Stimulated activated CD8-positive, alpha-beta memory T cell treated with anti-CD3 and anti-CD28 coated beads, Interleukin-15, amount 100 ng/mL, for 4 hours (primary cell): ENCODE results near the gene EVI5L.
A peak's percentile ranks its signal among the peaks of the same experiment; 100 is the strongest.

ENCODE experiments used
- DNase-seq, 2 donors: peaks; one replicate each; pipeline ENCODE4 v3.0.0-alpha.2; 2020; ENCODE audit warnings: low read depth in 2 of 2

EVI5L gene

GRCh38 chr19:7860714-7861618, 30.9 kb downstream of the EVI5L start:
- DNase-seq: no peak

- no peak for DNase-seq
Observed at GRCh38 chr19:7861619-7862412, 31.8 kb downstream of the EVI5L start.

- peak; percentile 40 to 46 for DNase-seq
Observed at GRCh38 chr19:7862413-7862951, 32.5 kb downstream of the EVI5L start.

GRCh38 chr19:7863157-7863970, 33.3 kb downstream of the EVI5L start:
- no peak for DNase-seq

DNA sequence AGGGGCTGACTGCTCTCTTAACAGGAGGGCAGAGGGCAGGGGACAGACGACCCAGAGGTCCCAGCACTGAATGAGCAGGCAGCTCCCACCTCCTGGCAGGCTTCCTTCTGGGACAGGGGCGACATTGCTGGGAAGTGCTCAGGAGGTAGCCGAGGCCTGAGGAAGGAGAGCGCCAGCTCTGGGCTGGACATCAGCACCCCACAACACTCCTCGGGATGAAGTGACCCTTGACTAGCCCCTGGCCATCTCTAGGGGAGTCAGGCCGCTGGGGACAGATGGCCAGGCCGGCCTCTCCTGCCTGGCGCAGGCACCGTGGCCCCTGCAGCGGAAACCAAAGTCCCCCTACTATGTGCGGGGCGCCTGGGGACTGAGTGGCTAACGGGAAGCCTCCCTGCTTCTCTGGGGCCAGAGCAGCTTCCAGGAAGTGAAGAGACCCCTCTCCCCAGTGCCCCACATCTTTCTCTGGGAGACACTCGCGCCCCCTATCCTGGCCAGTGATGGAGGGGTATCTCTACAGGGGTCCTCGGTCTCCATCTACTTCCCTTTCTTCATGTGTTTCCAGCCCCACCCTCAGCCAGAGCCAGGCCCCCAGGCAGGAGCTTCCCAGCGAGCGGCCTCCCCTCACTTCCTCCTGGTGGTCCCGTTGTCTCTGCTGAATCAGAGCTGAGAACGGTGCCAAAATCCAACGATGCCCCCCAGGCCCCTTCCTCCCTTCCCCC, 34.1 kb downstream of the EVI5L start:
- no peak for DNase-seq

DNA sequence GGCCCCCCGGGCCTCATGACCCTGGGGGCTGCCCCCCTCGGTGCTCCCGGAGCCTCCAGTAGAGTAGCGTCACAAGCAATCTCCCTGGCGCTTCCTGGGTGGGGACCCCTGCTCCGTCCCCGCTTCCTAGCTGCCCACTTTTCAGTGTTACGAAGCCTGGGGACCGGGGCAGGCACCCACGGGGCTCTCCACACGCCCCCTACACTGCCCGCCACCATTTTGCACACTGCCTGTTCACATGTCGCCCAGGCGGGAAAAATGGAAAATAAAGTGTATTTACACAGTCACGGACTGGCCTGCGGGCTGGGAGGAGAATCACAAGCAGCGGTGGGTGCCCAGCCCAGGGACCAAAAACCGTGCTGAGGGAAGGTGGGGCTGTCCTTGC, 34.7 kb downstream of the EVI5L start:
- DNase-seq: no peak

DNA sequence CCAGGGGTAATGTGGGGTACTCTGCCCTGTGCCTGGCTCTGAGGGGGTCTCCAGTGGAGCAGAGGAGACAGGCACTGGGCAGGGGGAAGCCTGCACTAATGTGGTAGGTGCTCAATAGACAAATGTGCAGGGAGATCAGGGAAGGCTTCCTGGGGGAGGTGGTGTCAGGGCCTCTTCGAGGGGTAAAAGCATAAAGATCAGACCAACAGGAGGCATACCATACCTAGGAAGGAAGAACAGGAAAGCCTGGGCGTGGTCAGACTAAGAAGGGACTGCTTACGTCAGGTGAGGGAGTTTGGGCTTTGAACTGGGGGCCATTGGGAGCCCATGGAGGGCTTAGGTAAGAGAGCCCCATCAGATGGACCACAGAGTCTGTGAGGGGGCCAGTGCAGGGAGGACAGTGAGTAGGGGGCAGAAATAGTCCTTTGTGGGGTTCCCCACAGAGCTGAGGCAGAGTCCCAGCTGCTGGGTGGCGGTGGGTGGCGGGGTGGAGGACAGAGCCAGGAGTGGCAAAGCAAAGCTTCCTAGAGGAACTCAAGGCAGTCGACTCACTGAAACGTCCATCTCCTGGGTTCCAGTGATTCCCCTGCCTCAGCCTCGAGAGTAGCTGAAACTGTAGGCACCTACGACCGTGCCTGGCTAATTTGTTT, 35.4 kb downstream of the EVI5L start:
- DNase-seq: no peak

DNA sequence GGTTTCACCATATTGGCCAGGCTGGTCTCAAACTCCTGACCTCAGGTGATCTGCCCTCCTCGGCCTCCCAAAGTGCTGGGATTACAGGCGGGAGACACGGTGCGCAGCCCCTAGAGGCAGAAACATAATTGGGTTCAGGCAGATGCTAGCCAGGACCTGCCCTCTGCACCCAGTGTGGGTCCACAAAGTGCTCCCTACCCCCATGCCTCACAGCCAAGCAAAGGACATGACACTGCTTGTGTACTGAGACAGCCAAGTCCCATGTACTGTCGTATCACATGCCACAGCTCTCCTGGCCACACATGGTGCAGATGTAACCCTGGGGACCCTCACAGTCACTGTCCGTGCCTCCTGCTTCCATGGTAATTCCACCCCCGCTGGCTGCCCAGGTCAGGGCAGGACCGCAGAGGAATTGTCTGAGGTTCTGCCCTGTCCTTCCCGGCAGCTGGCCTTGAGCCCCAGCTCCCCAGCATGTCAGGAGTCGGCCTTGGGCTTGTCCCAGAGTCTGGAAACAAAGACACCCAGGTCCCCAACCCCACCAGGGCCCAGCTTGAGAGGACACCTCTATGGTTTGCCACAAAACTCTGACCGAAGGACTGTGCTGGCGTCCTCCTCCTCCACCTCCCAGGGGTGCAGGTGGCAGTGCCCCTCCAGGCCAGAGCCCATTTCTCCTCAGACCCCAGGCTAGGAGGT, 36.5 kb downstream of the EVI5L start:
- DNase-seq: no peak

GRCh38 chr19:7867092-7867844, 37.2 kb downstream of the EVI5L start:
- no peak for DNase-seq

DNA sequence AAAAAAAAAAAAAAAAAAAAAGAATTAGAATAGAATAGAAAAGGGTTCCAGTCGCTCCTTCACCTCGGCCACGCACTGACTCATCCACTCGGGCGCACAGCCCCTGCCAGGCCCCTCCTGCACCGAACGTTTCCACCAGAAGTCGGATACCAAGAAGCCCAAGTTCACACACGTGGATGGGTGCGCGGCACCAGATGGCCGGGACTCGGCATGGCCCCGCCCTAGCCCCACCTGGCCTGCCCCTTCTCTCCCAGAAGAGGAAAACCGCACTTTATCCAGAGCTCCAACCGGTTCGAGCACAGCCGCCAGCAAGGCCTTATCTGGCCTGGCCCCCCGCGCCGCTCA, 38.3 kb downstream of the EVI5L start:
- DNase-seq: no peak

GRCh38 chr19:7868671-7869452, 38.8 kb downstream of the EVI5L start:
- DNase-seq: peak; percentile 58 to 69

DNA sequence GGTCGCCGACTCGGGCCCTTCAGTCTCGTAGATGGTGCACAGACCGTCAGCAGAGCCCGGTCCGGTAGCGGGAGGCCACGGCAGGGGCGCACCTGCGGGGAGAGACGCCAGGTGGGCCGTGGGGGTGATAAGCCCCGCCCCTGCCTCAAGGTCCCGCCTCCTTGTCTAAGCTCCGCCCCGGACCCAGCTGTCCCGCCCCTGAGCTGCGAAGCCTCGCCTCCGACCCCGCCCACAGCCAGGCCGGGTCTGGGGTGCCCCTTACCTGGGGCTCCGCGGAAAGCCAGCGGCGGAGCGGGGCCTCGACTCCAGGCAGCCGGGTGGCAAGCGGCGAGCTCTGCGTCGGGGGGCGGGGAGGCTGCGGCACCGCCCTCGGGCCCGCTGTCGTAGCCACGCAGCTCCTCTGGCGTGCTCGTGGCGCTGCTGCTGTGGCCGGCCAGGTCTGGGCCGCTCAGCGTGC, 39.5 kb downstream of the EVI5L start:
- peak; percentile 61 to 66 for DNase-seq

DNA sequence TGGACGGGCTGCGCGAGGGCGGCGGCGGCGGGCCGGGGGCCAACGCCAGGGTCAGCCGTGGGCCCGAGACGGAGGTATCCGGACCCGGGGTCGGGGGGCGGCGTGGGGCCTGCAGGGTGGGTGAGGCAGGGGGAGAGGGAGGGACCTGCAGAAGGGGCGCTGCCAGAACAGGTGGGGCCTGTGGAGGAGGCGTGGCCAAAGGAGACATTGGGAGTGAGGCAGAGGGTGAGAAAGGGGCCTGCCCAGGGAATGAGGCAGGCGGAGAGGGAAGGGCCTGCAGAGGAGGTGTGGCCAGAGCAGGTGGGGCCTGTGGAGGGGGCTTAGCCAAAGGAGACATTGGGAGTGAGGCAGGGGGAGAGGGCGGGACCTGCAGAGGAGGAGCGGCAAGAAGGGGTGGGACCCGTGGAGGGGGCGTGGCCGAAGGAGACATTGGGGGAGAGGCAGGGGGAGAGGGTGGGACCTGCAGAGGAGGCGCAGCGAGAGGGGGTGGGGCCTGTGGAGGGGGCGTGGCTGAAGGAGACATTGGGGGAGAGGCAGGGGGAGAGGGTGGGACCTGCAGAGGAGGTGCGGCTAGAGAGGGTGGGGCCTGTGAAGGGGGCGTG, 40.0 kb downstream of the EVI5L start:
- no peak for DNase-seq

DNA sequence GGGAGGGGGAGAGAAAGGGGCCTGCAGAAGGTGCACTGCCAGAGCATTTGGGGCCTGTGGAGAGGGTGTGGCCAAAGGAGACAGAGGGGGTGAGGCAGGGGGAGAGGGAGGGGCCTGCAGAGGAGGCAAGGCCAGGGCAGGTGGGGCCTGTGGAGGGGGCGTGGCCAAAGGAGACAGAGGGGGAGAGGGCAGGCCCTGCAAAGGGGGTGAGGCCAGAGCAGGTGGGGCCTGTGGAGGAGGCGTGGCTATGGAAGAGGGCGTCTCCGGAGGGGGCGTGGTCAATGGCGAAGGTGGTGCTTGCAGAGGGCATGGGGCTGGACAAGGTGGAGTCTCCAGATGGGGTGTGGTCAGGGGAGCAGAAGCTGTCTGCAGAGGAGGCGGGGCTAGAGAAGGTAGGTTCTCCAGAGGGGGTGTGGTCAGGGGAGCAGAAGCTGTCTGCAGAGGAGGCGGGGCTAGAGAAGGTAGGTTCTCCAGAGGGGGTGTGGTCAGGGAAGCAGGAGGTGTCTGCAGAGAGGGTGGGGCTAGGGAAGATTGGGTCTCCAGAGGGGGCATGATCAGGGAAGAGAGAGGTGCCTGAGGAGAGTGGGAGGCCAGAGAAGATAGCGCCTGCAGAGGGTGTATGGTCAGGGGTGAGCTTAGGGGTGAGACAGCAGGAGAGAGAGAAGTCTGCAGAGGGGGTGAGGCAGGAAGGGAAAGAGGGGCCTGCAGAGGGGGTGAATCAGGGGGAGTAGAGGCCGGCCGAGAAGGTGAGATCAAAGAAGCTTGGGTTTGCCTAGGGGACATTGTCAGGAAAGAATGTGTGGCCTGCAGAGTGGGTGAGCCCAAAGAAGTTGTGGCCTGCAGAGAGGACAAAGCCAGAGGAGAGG, 40.8 kb downstream of the EVI5L start:
- no peak for DNase-seq

GRCh38 chr19:7871437-7872305, 41.7 kb downstream of the EVI5L start:
- DNase-seq: peak; percentile 40 to 61
